ENCODE results near the gene CTTNBP2NL.

Gene CTTNBP2NL

GRCh38 chr1:112440574-112440973 is 44.6 kb downstream of the CTTNBP2NL start:
- no peak for DNase-seq

GRCh38 chr1:112444269-112444668 is 48.3 kb downstream of the CTTNBP2NL start:
- H3K27ac ChIP-seq, result no peak overlapping the region
- no peak overlapping the region for H3K4me3 ChIP-seq (ENCODE audit: low read depth, low read length)
- H3K9me3 ChIP-seq (ENCODE audit: severe bottlenecking), result no peaks in the 10 kb centered on the region
- H3K27me3 ChIP-seq (ENCODE audit: insufficient read depth, low read depth, severe bottlenecking), result no peaks in the 10 kb centered on the region
- no peak for DNase-seq
- H3K36me3 ChIP-seq, result no peaks in the 10 kb centered on the region
- no peak for TF ChIP-seq CTCF (IDR thresholded peaks at IDR 0.05; ENCODE audit: low read depth, low read length)

More at GRCh38 chr1:112440574-112440973, 44.6 kb downstream of the CTTNBP2NL start:
- Histone ChIP-seq H3K27ac (no peak overlapping the region), H3K27me3 (ENCODE audit: insufficient read depth, low read depth, severe bottlenecking) (no peaks in the 10 kb centered on the region), H3K4me3 (ENCODE audit: low read depth, low read length) (no peak overlapping the region), H3K36me3 (0 out of 2 replicates have a peak, but pooled peaks cover 2% of the 10 kb centered on the region), H3K9me3 (ENCODE audit: severe bottlenecking) (no peaks in the 10 kb centered on the region)
- no peak for TF ChIP-seq CTCF (IDR thresholded peaks at IDR 0.05; ENCODE audit: low read depth, low read length)

GRCh38 chr1:112445596-112445995 is 49.6 kb downstream of the CTTNBP2NL start:
- H3K4me3 ChIP-seq (ENCODE audit: low read depth, low read length), result no peak overlapping the region
- no peaks in the 10 kb centered on the region for H3K36me3 ChIP-seq
- no peaks in the 10 kb centered on the region for H3K27me3 ChIP-seq (ENCODE audit: insufficient read depth, low read depth, severe bottlenecking)
- TF ChIP-seq CTCF (IDR thresholded peaks at IDR 0.05; ENCODE audit: low read depth, low read length), result no peak
- no peak for DNase-seq
- H3K9me3 ChIP-seq (ENCODE audit: severe bottlenecking), result no peaks in the 10 kb centered on the region
- H3K27ac ChIP-seq, result no peak overlapping the region

- no peaks in the 10 kb centered on the region for H3K36me3 ChIP-seq
- TF ChIP-seq CTCF (IDR thresholded peaks at IDR 0.05; ENCODE audit: low read depth, low read length), result no peak
- no peak for DNase-seq
- H3K27ac ChIP-seq, result no peak overlapping the region
- no peaks in the 10 kb centered on the region for H3K9me3 ChIP-seq (ENCODE audit: severe bottlenecking)
- H3K4me3 ChIP-seq (ENCODE audit: low read depth, low read length), result no peak overlapping the region
- no peaks in the 10 kb centered on the region for H3K27me3 ChIP-seq (ENCODE audit: insufficient read depth, low read depth, severe bottlenecking)
These were observed 50.4 kb downstream of the CTTNBP2NL start for GRCh38 chr1:112446411-112446810.

- DNase-seq, result no peak
- Histone ChIP-seq H3K9me3 (ENCODE audit: severe bottlenecking) (no peaks in the 10 kb centered on the region), H3K27ac (no peak overlapping the region), H3K4me3 (ENCODE audit: low read depth, low read length) (no peak overlapping the region), H3K27me3 (ENCODE audit: insufficient read depth, low read depth, severe bottlenecking) (no peaks in the 10 kb centered on the region), H3K36me3 (peaks cover 9% of the 10 kb centered on the region)
- no peak for TF ChIP-seq CTCF (IDR thresholded peaks at IDR 0.05; ENCODE audit: low read depth, low read length)
These were observed 53.1 kb downstream of the CTTNBP2NL start for GRCh38 chr1:112448904-112449629.

- no peak overlapping the region for H3K27ac ChIP-seq
- peaks cover 12% of the 10 kb centered on the region for H3K36me3 ChIP-seq
- no peak for DNase-seq
These were observed 53.6 kb downstream of the CTTNBP2NL start for GRCh38 chr1:112449630-112449983.

More at GRCh38 chr1:112449630-112449983, 53.6 kb downstream of the CTTNBP2NL start:
- Histone ChIP-seq H3K4me3 (ENCODE audit: low read depth, low read length) (no peak overlapping the region), H3K9me3 (ENCODE audit: severe bottlenecking) (no peaks in the 10 kb centered on the region), H3K27me3 (ENCODE audit: insufficient read depth, low read depth, severe bottlenecking) (no peaks in the 10 kb centered on the region)
- TF ChIP-seq CTCF (IDR thresholded peaks at IDR 0.05; ENCODE audit: low read depth, low read length), result no peak

All from WERI-Rb-1 (cell line).